C1 segment of cervical spinal cord (tissue), 14 donors: ENCODE results near the gene ZFP82.

Source experiments
- DNase-seq, 14 donors: peaks; one replicate each; lab custom pipeline; 2025; lab: John Stamatoyannopoulos, UW

ZFP82 gene

GRCh38 chr19:36373638-36374156 lies 44.7 kb downstream of the ZFP82 start:
- no peak for DNase-seq

DNA sequence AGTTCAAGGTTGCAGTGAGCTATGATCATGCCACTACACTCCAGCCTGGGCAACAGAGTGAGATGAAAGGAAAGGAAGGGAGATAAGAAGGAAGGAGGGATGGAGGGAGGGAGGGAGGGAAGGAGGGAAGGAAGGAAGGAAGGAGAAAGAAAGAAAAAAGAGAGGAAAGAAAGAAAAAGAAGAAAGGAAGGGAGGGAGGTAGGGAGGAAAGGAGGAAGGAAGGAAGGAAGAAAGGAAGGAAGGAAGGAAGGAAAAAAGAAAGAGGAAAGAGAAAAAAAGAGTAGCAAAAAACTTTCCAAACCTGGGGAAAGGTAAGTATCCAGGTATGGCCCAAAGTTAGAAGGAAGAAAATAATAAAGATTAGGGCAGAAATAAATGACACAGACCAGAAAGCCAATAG lies 46.6 kb downstream of the ZFP82 start:
- no peak for DNase-seq

GRCh38 chr19:36363845-36364244 lies 54.6 kb downstream of the ZFP82 start:
- DNase-seq = no peak
